A549 treated with AZD9567 at 1 μM for 4 hours (cell line): ENCODE results near the gene CISD2. TPM values are rescaled to one million over a fixed set of nuclear protein-coding genes. Genes with fewer than 3 reads are reported as not detected.

Experiments used
- total RNA-seq: library from RNA; stranded (reverse); fragments of 200-300 nt; extraction: Qiagen RNA extraction; gene quantifications from 5 replicates; pipeline ENCODE4 v1.2.3, GENCODE V29; 2022; ENCODE audit not compliant: insufficient read depth

CISD2 gene
- total RNA-seq: 36.0 to 51.9 TPM (median 42.4 TPM) in 5 replicates

DNA sequence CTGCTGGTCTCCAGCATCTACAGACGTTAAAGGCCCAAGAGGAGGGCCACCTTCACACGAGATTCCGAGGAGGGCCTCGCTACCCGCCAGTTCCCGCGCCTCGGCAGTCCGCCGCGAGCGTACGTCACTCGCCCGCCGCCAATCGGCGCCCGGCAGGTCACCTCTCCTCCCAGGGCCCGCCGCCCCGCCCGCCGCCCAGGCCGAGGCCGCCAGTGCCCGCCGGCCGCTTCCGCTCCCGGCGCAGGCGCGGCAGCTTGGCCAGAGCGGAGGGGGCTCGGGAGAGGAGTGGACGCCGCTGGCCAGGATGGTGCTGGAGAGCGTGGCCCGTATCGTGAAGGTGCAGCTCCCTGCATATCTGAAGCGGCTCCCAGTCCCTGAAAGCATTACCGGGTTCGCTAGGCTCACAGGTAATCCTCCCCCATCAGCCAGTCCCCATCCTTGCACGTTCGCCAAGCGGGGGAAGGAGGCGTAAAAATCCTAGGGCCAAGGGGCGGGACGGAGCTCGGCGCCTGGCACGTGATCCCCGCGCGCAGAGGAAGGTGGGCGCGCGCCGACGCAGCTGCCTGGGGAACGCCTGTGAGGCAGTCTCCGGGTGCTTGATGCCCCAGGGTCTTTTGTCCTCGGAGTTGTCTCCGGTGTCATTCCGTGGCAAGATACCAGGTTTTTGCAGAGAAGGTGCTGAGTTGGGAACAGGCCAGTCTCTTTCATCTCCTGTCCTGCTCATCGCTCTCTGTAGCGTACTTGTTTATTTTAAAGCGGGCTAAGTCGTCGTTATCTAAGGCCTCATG is at the start of gene CISD2:
Gene CISD2, plus strand, starts transcription at position 212 of the 788 bp plus-strand sequence. Its CDS starts 93 bp downstream, at position 305.

GRCh38 chr4:102826890-102827673 is 41.7 kb upstream of the CISD2 start, which contains the start of gene UBE2D3:
Gene UBE2D3, minus strand, starts transcription at chr4:102827551. Its CDS starts 1,043 bp downstream, at chr4:102826508.

Other genes with a start within 250 kb of the CISD2 start
- 10.7 to 15.3 TPM (median 13.8 TPM) in 5 replicates for gene MANBA, start 108.0 kb upstream of the CISD2 start, total RNA-seq
- gene UBE2D3, start 41.4 kb upstream of the CISD2 start, total RNA-seq: 206 to 258 TPM (median 217 TPM) in 5 replicates
- 0.15 to 0.18 TPM (median 0.16 TPM) in 3 of 5 replicates, not detected in the others for gene SLC9B1, start 150.7 kb downstream of the CISD2 start, total RNA-seq
- gene SLC9B2, start 207.8 kb downstream of the CISD2 start, total RNA-seq: 6.2 to 10.0 TPM (median 7.0 TPM) in 5 replicates
- gene BDH2, start 230.8 kb downstream of the CISD2 start, total RNA-seq: 6.9 to 11.7 TPM (median 7.8 TPM) in 5 replicates